Psoas muscle (tissue), 8 donors: ENCODE data around the gene SLC6A4. TPM values are rescaled to one million over a fixed set of nuclear protein-coding genes. Genes with fewer than 3 reads are reported as not detected.

Experiments
- ATAC-seq, 4 donors: fragments of 200-7000 bp; cut with Tn5 transposase; one replicate each; pipeline ENCODE4 v1.9.1; 2020; ENCODE audit warnings: moderate library complexity in 3 of 4, mild to moderate bottlenecking in 2 of 4
- DNase-seq, 2 donors: peaks; one replicate each; pipeline ENCODE4 v3.0.0-alpha.2; 2020
- H3K27ac ChIP-seq: fragments of 200-600 bp; one replicate; pipeline ENCODE4 v1.8.0; 2022
- H3K27me3 ChIP-seq, 3 donors: fragments of 200-600 bp in 1 of 3; one replicate each; pipeline versions ENCODE4 v1.6.1 to v1.8.0; 2013 to 2022; ENCODE audit warnings: low read length in 2 of 3, mild to moderate bottlenecking in 2 of 3, moderate library complexity in 1 of 3; ENCODE audit not compliant: insufficient read depth in 3 of 3
- H3K36me3 ChIP-seq, 2 donors: fragments of 200-600 bp in 1 of 2; one replicate each; pipeline versions ENCODE4 v1.6.1 to v1.8.0; 2013 to 2022; ENCODE audit warnings: low read depth in 1 of 2, mild to moderate bottlenecking in 1 of 2, moderate library complexity in 1 of 2; ENCODE audit not compliant: insufficient read depth in 1 of 2
- H3K4me1 ChIP-seq: fragments of 200-600 bp; one replicate; pipeline ENCODE4 v1.8.0; 2022
- H3K4me3 ChIP-seq: fragments of 200-600 bp; one replicate; pipeline ENCODE4 v1.8.0; 2022; ENCODE audit warnings: mild to moderate bottlenecking
- H3K9me3 ChIP-seq: fragments of 200-600 bp; one replicate; pipeline ENCODE4 v1.8.0; 2022
- WGBS, 3 donors: extraction: QIAGEN DNeasy Blood & Tissue Kit; methylation state at CpG; one replicate each; pipeline versions ENCODE4 v1.1.6 to v1.1.7; 2013; 5-methylcytosine and 5-hydroxymethylcytosine counted together
- intact Hi-C, 2 donors: fragments of 100-400 bp; cut with DNase I; formaldehyde crosslinking; loops; one replicate each; pipeline versions ENCODE4 v1.11.0 to v1.14.2; 2022
- polyA plus RNA-seq, 3 donors: library from polyadenylated mRNA; stranded (reverse); fragments of 200-250 nt; gene quantifications; one replicate each; pipeline ENCODE4 v1.2.3, GENCODE V29; 2013
- total RNA-seq, 4 donors: library from RNA; stranded (reverse); fragmentation: NEBNext Ultra II Directional in 2 of 4; extraction: Animal tissue kit (Norgen Biotek cat#: 25700) in 2 of 4; gene quantifications; one replicate each; pipeline versions ENCODE4 v1.2.1 to v1.2.4, GENCODE V29; 2021 to 2023
- TF ChIP-seq, protein P1 (sequence below): fragments of 200-600 bp; IDR thresholded peaks from one replicate; pipeline ENCODE4 v1.8.0; 2022; ENCODE audit warnings: antibody characterized with exemption
- donor health status: healthy with polysubstance abuse.
- donor health status: DM: no; HTN: no; CAD: no; lungs with moderate emphysema.
- donor health status: Bipolar disorder and iron deficiency.
- donor health status: healthy.
- donor health status: DM: yes; HTN: yes; CAD: no.
- donor health status: DM: no; HTN: no; CAD: no.
- donor health status: DM: no; HTN: no; CAD: no.
- donor health status: DM: yes; HTN: yes; CAD: no.

Gene SLC6A4
- total and polyA plus RNA-seq, 7 donors = 0.01 to 0.06 TPM; not detected in 5

DNA sequence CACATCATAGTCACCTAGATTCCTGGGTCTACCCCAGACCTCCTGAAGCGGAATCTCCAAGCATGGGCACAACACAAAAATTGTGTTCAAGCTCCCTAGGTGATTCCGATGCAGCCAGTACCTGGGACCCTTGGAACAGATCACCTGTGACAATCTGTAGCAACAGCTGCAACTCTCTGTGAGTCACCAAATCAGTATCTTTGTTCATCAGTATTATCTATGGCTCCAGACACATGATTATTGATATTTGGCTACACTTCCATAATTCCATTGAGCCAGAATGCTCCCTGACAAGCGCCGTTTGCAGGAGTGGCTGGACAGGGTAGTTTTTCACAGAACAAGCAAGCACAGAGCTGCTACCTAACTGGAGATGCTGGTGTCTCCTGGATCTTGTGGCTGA is 16.2 kb downstream of the SLC6A4 start:
- H3K4me3 ChIP-seq = no peak overlapping the region
- intact Hi-C loops = no loop called here
- DNase-seq = no peak

GRCh38 chr17:30218799-30219198 is 16.7 kb downstream of the SLC6A4 start:
- intact Hi-C loops = no loop called here
- 75 to 78% (median 77%) methylated on average over 9 of the region's 9 CpGs for whole genome bisulfite sequencing, 3 donors
- H3K9me3 ChIP-seq = no peaks in the 10 kb centered on the region

More for the DNA sequence above, 16.2 kb downstream of the SLC6A4 start:
- Histone ChIP-seq H3K4me1 (no peaks in the 10 kb centered on the region), H3K27me3 (no peaks in the 10 kb centered on the region), H3K36me3 (no peaks in the 10 kb centered on the region), H3K9me3 (no peaks in the 10 kb centered on the region), H3K27ac (no peak overlapping the region)
- WGBS, 3 donors = 84 to 87% (median 86%) methylated on average over 4 of the region's 4 CpGs
- TF ChIP-seq, protein P1, sequence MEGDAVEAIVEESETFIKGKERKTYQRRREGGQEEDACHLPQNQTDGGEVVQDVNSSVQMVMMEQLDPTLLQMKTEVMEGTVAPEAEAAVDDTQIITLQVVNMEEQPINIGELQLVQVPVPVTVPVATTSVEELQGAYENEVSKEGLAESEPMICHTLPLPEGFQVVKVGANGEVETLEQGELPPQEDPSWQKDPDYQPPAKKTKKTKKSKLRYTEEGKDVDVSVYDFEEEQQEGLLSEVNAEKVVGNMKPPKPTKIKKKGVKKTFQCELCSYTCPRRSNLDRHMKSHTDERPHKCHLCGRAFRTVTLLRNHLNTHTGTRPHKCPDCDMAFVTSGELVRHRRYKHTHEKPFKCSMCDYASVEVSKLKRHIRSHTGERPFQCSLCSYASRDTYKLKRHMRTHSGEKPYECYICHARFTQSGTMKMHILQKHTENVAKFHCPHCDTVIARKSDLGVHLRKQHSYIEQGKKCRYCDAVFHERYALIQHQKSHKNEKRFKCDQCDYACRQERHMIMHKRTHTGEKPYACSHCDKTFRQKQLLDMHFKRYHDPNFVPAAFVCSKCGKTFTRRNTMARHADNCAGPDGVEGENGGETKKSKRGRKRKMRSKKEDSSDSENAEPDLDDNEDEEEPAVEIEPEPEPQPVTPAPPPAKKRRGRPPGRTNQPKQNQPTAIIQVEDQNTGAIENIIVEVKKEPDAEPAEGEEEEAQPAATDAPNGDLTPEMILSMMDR = no peak
- ATAC-seq = no peak

GRCh38 chr17:30217746-30218245 is 17.7 kb downstream of the SLC6A4 start:
- TF ChIP-seq, protein P1 = no peak
- intact Hi-C loops = no loop called here
- Histone ChIP-seq H3K27ac (no peak overlapping the region), H3K36me3 (no peaks in the 10 kb centered on the region), H3K27me3 (no peaks in the 10 kb centered on the region), H3K4me3 (no peak overlapping the region), H3K4me1 (no peaks in the 10 kb centered on the region), H3K9me3 (no peaks in the 10 kb centered on the region)
- 91 to 92% (median 92%) methylated on average over 11 of the region's 11 CpGs for WGBS, 3 donors
- no peak for ATAC-seq
- no peak for DNase-seq

More at GRCh38 chr17:30218799-30219198, 16.7 kb downstream of the SLC6A4 start:
- Histone ChIP-seq H3K36me3 (no peaks in the 10 kb centered on the region), H3K4me1 (no peaks in the 10 kb centered on the region), H3K4me3 (no peak overlapping the region), H3K27ac (no peak overlapping the region), H3K27me3 (no peaks in the 10 kb centered on the region)
- DNase-seq (no peak), ATAC-seq (no peak)
- TF ChIP-seq, protein P1 = no peak

- DNase-seq = no peak
Measured at GRCh38 chr17:30217054-30217453, 18.4 kb downstream of the SLC6A4 start.

More at GRCh38 chr17:30217054-30217453, 18.4 kb downstream of the SLC6A4 start:
- H3K9me3 ChIP-seq = no peaks in the 10 kb centered on the region
- H3K4me3 ChIP-seq = no peak overlapping the region
- intact Hi-C loops = no loop called here
- H3K27ac ChIP-seq = no peak overlapping the region
- H3K27me3 ChIP-seq = no peaks in the 10 kb centered on the region
- H3K36me3 ChIP-seq = no peaks in the 10 kb centered on the region
- ATAC-seq = no peak
- H3K4me1 ChIP-seq = no peaks in the 10 kb centered on the region
- TF ChIP-seq, protein P1 = no peak
- WGBS, 3 donors = 87 to 93% (median 88%) methylated on average over 6 of the region's 6 CpGs
